Activated CD4-positive, alpha-beta T cell treated with anti-CD3 and anti-CD28 coated beads, Interleukin-2, amount 10 ng/mL, durations not matched to agents 7 days and 5 days (primary cell): ENCODE results near the gene C2CD3. TPM values are rescaled to one million over a fixed set of nuclear protein-coding genes. Genes with fewer than 3 reads are reported as not detected.
A peak's percentile ranks its signal among the peaks of the same experiment; 100 is the strongest.
"Not testable (repeated sequence)": the region's sequence is repeated elsewhere in the genome, so short reads cannot be mapped to it uniquely, and the experiment has no call there.

Experiments used
- CTCF ChIA-PET: fragments of 350-600 bp; sonication (Branson Sonifier 250); formaldehyde crosslinking; loops from one replicate; lab custom pipeline; 2021; ENCODE audit warnings: antibody characterized with exemption; lab: Charles Lee
- POLR2A ChIA-PET: fragments of 350-600 bp; sonication (Branson Sonifier 250); formaldehyde crosslinking; loops from one replicate; lab custom pipeline; 2021; ENCODE audit warnings: antibody characterized with exemption; lab: Charles Lee
- DNase-seq: peaks from one replicate; pipeline ENCODE4 v3.0.0-alpha.2; 2020
- H3K27ac Mint-ChIP-seq: one replicate; pipeline ENCODE4 v1.8.0; 2021; ENCODE audit warnings: mild to moderate bottlenecking, moderate library complexity, mixed read lengths
- H3K27me3 Mint-ChIP-seq: one replicate; pipeline ENCODE4 v1.8.0; 2021; ENCODE audit warnings: mixed read lengths
- H3K36me3 Mint-ChIP-seq: one replicate; pipeline ENCODE4 v1.8.0; 2021; ENCODE audit warnings: low read depth, mixed read lengths
- H3K4me1 Mint-ChIP-seq: one replicate; pipeline ENCODE4 v1.8.0; 2021; ENCODE audit warnings: mixed read lengths
- H3K4me3 Mint-ChIP-seq: one replicate; pipeline ENCODE4 v1.8.0; 2021; ENCODE audit warnings: mild to moderate bottlenecking, moderate library complexity, mixed read lengths
- H3K9me3 Mint-ChIP-seq: one replicate; pipeline ENCODE4 v1.8.0; 2021; ENCODE audit warnings: mixed read lengths
- total RNA-seq, 2 experiments: library from RNA; stranded (reverse); gene quantifications; one replicate each; pipeline ENCODE4 v1.2.3, GENCODE V29; 2021

The C2CD3 gene
- total RNA-seq, 2 experiments from 2014 or later = 34.0 to 39.1 TPM

GRCh38 chr11:73999581-74000306, 171.1 kb downstream of the C2CD3 start:
- Mint-ChIP-seq H3K4me3 (no peak overlapping the region), H3K36me3 (peaks cover 33% of the 10 kb centered on the region), H3K27me3 (no peaks in the 10 kb centered on the region), H3K27ac (peak overlapping the region; percentile 20), H3K4me1 (peaks cover 64% of the 10 kb centered on the region), H3K9me3 (peaks cover 4% of the 10 kb centered on the region)
- DNase-seq = no peak
- CTCF ChIA-PET = interaction anchor here (1.2 to 1.4 kb wide), 2 partner anchors 12 to 47 kb away, joined by 3 to 4 read pairs; no protein-coding TSS in a partner anchor
- POLR2A ChIA-PET = no interaction called here

- H3K27ac Mint-ChIP-seq = peak overlapping the region; percentile 20
- peaks cover 32% of the 10 kb centered on the region for H3K36me3 Mint-ChIP-seq
- peaks cover 4% of the 10 kb centered on the region for H3K9me3 Mint-ChIP-seq
- no peaks in the 10 kb centered on the region for H3K27me3 Mint-ChIP-seq
- no peak for DNase-seq
- no peak overlapping the region for H3K4me3 Mint-ChIP-seq
- ChIA-PET CTCF (interaction anchor here (0.6 to 1.4 kb wide), 5 partner anchors 13 to 145 kb away, joined by 3 to 5 read pairs (median 4); no protein-coding TSS in a partner anchor), POLR2A (no interaction called here)
- H3K4me1 Mint-ChIP-seq = peaks cover 63% of the 10 kb centered on the region
Measured at GRCh38 chr11:73998846-73999575, 171.8 kb downstream of the C2CD3 start.

GRCh38 chr11:73997120-73997770, 173.6 kb downstream of the C2CD3 start:
- Mint-ChIP-seq H3K27ac (peak overlapping the region; percentile 46), H3K27me3 (no peaks in the 10 kb centered on the region)
- CTCF ChIA-PET = interaction anchor here (0.6 to 1.7 kb wide), 7 partner anchors 8 to 235 kb away, joined by 3 to 5 read pairs (median 4); partner anchors contain the start of gene UCP2

GRCh38 chr11:73996161-73996747, 174.5 kb downstream of the C2CD3 start:
- DNase-seq = no peak
- peaks cover 4% of the 10 kb centered on the region for H3K9me3 Mint-ChIP-seq
- peak overlapping the region; percentile 58 for H3K4me3 Mint-ChIP-seq
- peak overlapping the region; percentile 94 for H3K27ac Mint-ChIP-seq
- H3K36me3 Mint-ChIP-seq = peaks cover 15% of the 10 kb centered on the region
- ChIA-PET POLR2A (interaction anchor here (0.6 to 1.1 kb wide), 4 partner anchors 9 to 30 kb away, joined by 3 read pairs; partner anchors contain the start of gene UCP2), CTCF (interaction anchor here (2.0 to 2.6 kb wide), 2 partner anchors 9 to 10 kb away, joined by 7 to 12 read pairs; no protein-coding TSS in a partner anchor)
- H3K27me3 Mint-ChIP-seq = no peaks in the 10 kb centered on the region
- H3K4me1 Mint-ChIP-seq = peaks cover 58% of the 10 kb centered on the region

More at GRCh38 chr11:73997120-73997770, 173.6 kb downstream of the C2CD3 start:
- Mint-ChIP-seq H3K4me1 (peaks cover 56% of the 10 kb centered on the region), H3K36me3 (peaks cover 20% of the 10 kb centered on the region), H3K4me3 (no peak overlapping the region), H3K9me3 (peaks cover 4% of the 10 kb centered on the region)
- no peak for DNase-seq
- POLR2A ChIA-PET = no interaction called here

GRCh38 chr11:73995731-73996130, 175.1 kb downstream of the C2CD3 start:
- peaks cover 56% of the 10 kb centered on the region for H3K4me1 Mint-ChIP-seq
- peak overlapping the region; percentile 58 for H3K4me3 Mint-ChIP-seq
- H3K36me3 Mint-ChIP-seq = peaks cover 9% of the 10 kb centered on the region
- CTCF ChIA-PET = interaction anchor here (1.1 to 2.6 kb wide), 4 partner anchors 9 to 22 kb away, joined by 3 to 12 read pairs (median 6); no protein-coding TSS in a partner anchor
- peak; percentile 86 for DNase-seq
- H3K27me3 Mint-ChIP-seq = no peaks in the 10 kb centered on the region
- H3K9me3 Mint-ChIP-seq = peaks cover 2% of the 10 kb centered on the region
- peak overlapping the region; percentile 94 for H3K27ac Mint-ChIP-seq
- POLR2A ChIA-PET = interaction anchor here (0.6 to 1.4 kb wide), 7 partner anchors 9 to 37 kb away, joined by 3 to 8 read pairs (median 3); partner anchors contain the start of gene UCP2

- Mint-ChIP-seq H3K36me3 (peaks cover 8% of the 10 kb centered on the region), H3K27ac (peak overlapping the region; percentile 94), H3K4me1 (peaks cover 56% of the 10 kb centered on the region), H3K9me3 (peaks cover 2% of the 10 kb centered on the region), H3K4me3 (peak overlapping the region; percentile 58), H3K27me3 (no peaks in the 10 kb centered on the region)
- CTCF ChIA-PET = interaction anchor here (1.1 to 2.6 kb wide), 4 partner anchors 9 to 22 kb away, joined by 3 to 12 read pairs (median 6); no protein-coding TSS in a partner anchor
- peak; percentile 62 for DNase-seq
- POLR2A ChIA-PET = interaction anchor here (0.8 to 1.4 kb wide), 7 partner anchors 9 to 37 kb away, joined by 3 to 8 read pairs (median 3); partner anchors contain the start of gene UCP2
Measured at GRCh38 chr11:73995247-73995646, 175.6 kb downstream of the C2CD3 start.

- no peaks in the 10 kb centered on the region for H3K9me3 Mint-ChIP-seq
- no peaks in the 10 kb centered on the region for H3K36me3 Mint-ChIP-seq
- POLR2A ChIA-PET = no interaction called here
- H3K27me3 Mint-ChIP-seq = no peaks in the 10 kb centered on the region
- CTCF ChIA-PET = interaction anchor here (1.5 kb wide), 1 partner anchor 11 kb away, joined by 4 read pairs; no protein-coding TSS in a partner anchor
- no peak for DNase-seq
- no peak overlapping the region for H3K4me3 Mint-ChIP-seq
- peaks cover 32% of the 10 kb centered on the region for H3K4me1 Mint-ChIP-seq
- H3K27ac Mint-ChIP-seq = peak overlapping the region; percentile 33
Measured at GRCh38 chr11:73991471-73992006, 179.3 kb downstream of the C2CD3 start.

GRCh38 chr11:73990730-73991129, 180.1 kb downstream of the C2CD3 start:
- ChIA-PET CTCF (interaction anchor here (1.2 to 1.5 kb wide), 2 partner anchors 10 to 12 kb away, joined by 4 read pairs; no protein-coding TSS in a partner anchor), POLR2A (no interaction called here)
- H3K27me3 Mint-ChIP-seq = no peaks in the 10 kb centered on the region
- no peaks in the 10 kb centered on the region for H3K36me3 Mint-ChIP-seq
- peaks cover 24% of the 10 kb centered on the region for H3K4me1 Mint-ChIP-seq
- no peak for DNase-seq
- no peak overlapping the region for H3K4me3 Mint-ChIP-seq
- H3K27ac Mint-ChIP-seq = peak overlapping the region; percentile 31
- H3K9me3 Mint-ChIP-seq = no peaks in the 10 kb centered on the region

GRCh38 chr11:73989156-73989555, 181.6 kb downstream of the C2CD3 start:
- H3K36me3 Mint-ChIP-seq = no peaks in the 10 kb centered on the region
- H3K4me1 Mint-ChIP-seq = peaks cover 18% of the 10 kb centered on the region
- no peaks in the 10 kb centered on the region for H3K9me3 Mint-ChIP-seq
- ChIA-PET POLR2A (no interaction called here), CTCF (interaction anchor here (1.0 kb wide), 1 partner anchor 9 kb away, joined by 3 read pairs; no protein-coding TSS in a partner anchor)
- no peak for DNase-seq
- no peak overlapping the region for H3K27ac Mint-ChIP-seq
- H3K4me3 Mint-ChIP-seq = no peak overlapping the region
- no peaks in the 10 kb centered on the region for H3K27me3 Mint-ChIP-seq

- Mint-ChIP-seq H3K27me3 (no peaks in the 10 kb centered on the region), H3K4me1 (peaks cover 26% of the 10 kb centered on the region), H3K9me3 (no peaks in the 10 kb centered on the region), H3K4me3 (no peak overlapping the region), H3K27ac (no peak overlapping the region), H3K36me3 (no peaks in the 10 kb centered on the region)
- ChIA-PET POLR2A (no interaction called here), CTCF (no interaction called here)
- no peak for DNase-seq
Measured at GRCh38 chr11:73988227-73988626, 182.6 kb downstream of the C2CD3 start.

GRCh38 chr11:73985661-73986060, 185.1 kb downstream of the C2CD3 start:
- POLR2A ChIA-PET, H3K27me3 Mint-ChIP-seq, H3K9me3 Mint-ChIP-seq, H3K4me3 Mint-ChIP-seq, DNase-seq: not testable (repeated sequence)
- peak overlapping the region; percentile 62 for H3K27ac Mint-ChIP-seq
- H3K4me1 Mint-ChIP-seq = peaks cover 20% of the 10 kb centered on the region
- H3K36me3 Mint-ChIP-seq = peaks cover 19% of the 10 kb centered on the region
- CTCF ChIA-PET = interaction anchor here (1.2 to 1.9 kb wide), 2 partner anchors 10 kb away, joined by 4 to 7 read pairs; no protein-coding TSS in a partner anchor
